ENCODE measurements around the gene FAM168B.

Gene FAM168B

DNA sequence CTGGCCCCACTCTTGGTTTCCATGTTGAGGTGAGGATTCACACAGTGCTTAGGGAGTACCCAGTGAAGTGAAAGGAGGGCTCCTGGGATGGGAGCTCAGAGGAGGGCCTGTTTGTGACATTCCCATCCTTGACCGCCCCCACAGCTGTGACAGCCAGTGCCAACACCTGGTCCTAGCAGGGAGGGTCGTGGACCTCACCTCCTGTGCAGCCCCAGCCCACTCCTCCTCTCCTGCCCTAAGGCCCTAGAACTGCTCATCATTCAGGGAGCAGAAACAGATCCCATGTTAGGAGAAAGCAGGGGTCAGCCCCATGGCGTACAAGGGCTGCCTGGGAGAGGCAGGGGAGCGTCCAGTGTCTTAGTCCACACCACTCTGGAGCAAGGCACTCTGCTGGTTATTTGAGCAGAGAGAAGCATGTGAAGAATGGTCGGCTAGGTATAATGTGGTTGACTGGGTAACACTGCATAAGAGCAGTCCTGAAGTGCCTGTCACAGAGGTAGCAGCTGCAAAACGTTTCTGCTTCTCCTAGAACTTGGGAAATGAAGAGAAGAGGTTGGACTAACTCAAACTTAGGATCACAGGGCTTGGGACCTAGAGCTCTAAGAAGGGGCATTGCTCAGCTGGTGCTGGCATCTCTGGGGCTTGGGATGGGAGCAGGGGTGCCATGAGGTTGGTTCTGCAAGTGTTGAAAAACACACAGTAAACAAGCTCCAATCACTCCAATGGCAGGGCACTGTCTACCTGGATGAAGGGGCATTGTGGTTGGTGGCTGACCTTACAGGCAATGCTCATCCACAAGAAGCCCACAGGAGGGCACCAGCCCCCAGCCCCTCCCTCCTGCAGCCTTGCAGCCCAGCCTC lies 55.6 kb downstream of the FAM168B start:
- no peak overlapping the region for H3K27ac ChIP-seq
- TF ChIP-seq, protein P1, sequence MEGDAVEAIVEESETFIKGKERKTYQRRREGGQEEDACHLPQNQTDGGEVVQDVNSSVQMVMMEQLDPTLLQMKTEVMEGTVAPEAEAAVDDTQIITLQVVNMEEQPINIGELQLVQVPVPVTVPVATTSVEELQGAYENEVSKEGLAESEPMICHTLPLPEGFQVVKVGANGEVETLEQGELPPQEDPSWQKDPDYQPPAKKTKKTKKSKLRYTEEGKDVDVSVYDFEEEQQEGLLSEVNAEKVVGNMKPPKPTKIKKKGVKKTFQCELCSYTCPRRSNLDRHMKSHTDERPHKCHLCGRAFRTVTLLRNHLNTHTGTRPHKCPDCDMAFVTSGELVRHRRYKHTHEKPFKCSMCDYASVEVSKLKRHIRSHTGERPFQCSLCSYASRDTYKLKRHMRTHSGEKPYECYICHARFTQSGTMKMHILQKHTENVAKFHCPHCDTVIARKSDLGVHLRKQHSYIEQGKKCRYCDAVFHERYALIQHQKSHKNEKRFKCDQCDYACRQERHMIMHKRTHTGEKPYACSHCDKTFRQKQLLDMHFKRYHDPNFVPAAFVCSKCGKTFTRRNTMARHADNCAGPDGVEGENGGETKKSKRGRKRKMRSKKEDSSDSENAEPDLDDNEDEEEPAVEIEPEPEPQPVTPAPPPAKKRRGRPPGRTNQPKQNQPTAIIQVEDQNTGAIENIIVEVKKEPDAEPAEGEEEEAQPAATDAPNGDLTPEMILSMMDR (conservative IDR thresholded peaks at IDR 0.05) = no peak
- TF ChIP-seq ZFX (IDR thresholded peaks at IDR 0.05) = no peak

DNA sequence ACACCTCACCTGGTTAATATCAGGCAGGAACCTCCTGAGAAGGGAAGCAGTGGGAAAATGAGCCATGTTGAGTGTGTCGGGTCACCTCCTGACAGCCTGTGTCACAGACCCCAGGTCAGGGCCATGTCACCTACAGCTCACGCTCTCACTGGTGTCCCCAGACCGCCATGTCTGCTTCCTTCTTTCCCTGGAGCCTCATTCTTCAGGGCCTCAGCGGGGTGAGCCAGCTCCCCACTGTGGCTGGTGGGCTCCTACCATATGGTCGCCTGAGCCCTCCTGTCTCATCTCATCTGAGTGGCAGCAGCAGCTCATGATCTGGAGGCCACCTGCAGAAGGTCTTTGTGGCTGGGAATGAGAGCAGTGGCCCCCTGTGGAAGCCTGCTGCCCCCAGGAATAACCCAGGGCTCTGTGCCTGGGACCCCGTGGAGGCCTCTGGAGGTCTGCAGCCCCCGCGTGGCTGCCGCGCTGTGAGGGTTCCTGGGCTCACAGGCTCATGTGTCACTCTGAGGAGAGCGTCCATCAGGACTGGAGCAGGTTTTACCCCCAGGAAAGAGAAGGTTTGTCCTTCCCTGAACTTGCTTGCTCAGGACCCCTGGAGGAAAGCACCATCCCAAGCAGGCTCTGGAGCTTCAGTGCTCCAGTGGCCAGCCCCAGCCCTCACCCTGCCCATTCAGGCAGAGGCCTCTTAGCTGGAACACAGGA lies 56.4 kb downstream of the FAM168B start:
- no peak overlapping the region for H3K27ac ChIP-seq
- TF ChIP-seq ZFX (IDR thresholded peaks at IDR 0.05) = no peak
- TF ChIP-seq, protein P1 (conservative IDR thresholded peaks at IDR 0.05) = no peak

DNA sequence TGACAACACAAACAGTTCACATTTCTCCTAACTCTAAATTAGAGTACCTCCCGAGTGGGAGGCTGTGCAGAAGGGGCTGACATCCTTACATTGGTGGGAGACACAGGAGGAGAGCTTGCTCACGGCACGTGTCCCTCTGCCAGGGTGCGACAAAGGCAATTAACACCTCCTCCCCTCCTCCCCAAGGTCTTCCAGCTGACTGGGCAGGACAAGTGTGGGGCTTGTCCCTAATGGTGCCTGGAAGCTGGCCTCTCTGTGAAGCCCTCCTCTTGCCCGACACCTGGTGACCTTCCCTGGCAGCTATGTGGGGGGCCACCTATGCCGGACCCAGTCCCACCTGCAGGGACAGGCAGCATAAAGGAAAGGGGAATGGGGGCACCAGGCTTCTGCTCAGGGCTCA lies 57.0 kb downstream of the FAM168B start:
- no peak overlapping the region for H3K27ac ChIP-seq
- TF ChIP-seq, protein P1 (conservative IDR thresholded peaks at IDR 0.05) = no peak
- TF ChIP-seq ZFX (IDR thresholded peaks at IDR 0.05) = no peak

DNA sequence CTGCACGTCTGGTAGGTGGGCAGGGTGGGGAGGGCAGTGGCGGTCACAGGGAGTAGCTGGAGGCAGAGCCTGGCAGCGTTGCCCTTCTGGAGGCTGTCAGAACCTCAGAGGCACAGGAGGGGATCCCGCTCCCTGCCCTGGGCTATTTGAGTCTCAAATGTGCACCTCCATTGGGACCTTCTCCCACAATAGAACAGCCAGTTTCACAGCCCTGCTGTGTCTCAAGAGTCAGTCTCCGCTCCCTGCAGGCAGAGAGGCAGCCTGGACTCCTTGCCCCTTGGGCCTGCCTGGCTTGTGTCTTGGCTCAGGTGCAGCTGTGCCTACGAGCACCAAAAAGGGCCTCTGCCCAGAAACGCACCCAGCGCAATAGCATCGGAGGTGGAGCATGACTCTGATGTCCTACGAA lies 57.4 kb downstream of the FAM168B start:
- TF ChIP-seq ZFX (IDR thresholded peaks at IDR 0.05) = no peak
- TF ChIP-seq, protein P1 (conservative IDR thresholded peaks at IDR 0.05) = no peak

DNA sequence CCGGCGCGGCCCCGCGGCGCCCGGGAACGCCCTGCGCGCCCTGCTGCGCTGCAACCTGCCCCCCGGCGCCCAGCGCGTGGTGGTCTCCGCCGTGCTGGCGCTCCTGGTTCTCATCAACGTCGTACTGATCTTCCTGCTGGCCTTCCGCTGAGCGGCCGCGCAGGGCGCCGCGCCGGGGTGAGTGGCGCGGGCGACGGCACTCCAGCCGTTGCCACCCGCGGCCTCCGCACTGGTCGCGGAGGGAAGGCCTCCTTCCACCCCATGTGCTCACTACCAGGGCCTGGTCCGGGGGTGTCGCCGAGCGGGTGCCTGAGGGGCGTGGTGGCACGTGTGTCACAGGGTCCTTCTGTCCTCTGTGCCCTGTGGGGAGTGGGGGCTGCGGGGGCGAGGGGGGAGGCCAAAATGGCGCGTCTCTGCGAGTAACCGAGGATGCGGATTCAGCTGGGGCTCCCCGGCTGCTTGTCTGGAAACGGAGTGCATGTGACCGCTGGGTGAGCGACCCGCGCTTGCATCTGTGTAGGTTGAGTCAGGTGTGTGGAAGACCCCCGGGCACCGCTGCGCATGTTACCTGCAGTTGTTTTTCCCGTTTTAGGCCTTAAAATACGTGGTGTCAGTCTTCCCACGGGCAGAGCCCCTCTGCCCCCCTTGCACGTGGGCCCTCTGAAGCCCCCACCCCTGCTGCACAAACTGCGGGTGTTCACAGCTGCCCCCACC lies 58.0 kb downstream of the FAM168B start:
- no peak overlapping the region for H3K27ac ChIP-seq
- TF ChIP-seq, protein P1 (conservative IDR thresholded peaks at IDR 0.05) = no peak
- no peak for TF ChIP-seq ZFX (IDR thresholded peaks at IDR 0.05)

More for the DNA sequence above, 57.4 kb downstream of the FAM168B start:
- no peak overlapping the region for H3K27ac ChIP-seq

DNA sequence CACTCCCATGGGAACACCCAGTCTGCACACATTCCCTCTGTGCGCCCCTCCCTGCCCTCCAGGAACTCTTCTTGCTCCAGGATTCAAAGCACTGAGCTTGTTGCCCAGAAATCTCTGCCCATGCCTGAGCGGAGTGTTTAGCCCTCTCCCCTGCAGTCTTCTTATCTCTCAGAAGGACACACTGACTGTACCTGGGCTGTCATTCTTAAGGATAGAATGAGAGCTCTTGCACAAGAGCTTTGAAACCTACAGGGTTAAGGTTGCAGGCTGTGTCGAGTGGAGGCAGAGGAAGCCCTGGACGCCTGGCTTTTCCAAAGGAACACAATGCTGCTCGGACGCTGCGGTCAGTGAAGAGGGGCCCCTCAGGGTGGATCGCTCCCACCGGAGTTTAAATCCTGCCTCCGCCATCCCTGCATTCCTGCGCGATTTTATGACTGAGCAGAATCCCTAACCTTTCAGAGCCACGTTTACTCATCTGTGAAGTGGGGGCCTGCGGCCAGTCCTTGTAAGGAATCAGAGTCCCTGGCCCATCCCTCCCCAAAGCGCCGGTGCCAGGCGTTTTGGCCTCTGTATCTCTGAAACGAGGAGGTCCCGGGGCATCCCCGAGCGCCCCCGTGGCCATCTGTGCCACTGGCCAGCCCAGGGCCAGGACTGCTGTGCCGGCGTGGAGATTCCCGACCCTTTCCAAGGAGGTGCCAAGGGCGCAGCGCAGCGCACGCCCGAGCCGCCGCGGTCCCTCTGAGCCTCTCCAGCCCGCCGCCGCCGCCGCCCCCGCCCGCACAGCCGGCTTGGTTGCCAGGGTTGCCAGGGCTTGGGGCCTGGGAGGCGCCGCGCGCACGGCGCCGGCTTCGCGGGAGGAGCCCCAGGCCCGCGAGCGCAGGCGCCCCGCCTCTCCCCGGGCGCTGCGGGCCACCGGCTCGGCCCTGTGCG lies 58.9 kb downstream of the FAM168B start:
- no peak for TF ChIP-seq ZFX (IDR thresholded peaks at IDR 0.05)
- no peak overlapping the region for H3K27ac ChIP-seq

DNA sequence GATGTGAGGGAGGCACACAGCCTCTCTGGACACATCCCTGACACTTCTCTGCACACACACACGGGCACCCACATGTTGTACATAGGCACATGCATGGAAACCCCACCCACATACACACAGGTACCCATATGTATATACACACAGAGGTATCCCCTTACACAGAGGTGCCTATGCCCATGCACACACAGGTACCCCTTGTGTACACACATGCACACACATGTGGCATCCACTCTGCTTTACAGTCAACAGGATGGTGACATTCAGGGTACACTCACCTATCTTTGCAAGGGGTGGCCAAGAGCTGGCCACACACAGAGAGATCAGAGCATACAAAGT lies 59.5 kb downstream of the FAM168B start:
- H3K27ac ChIP-seq = no peak overlapping the region
- TF ChIP-seq ZFX (IDR thresholded peaks at IDR 0.05) = no peak
- TF ChIP-seq, protein P1 (conservative IDR thresholded peaks at IDR 0.05) = no peak
